Measurements from ENCODE around the gene SNRK. TPM values are rescaled to one million over a fixed set of nuclear protein-coding genes. Genes with fewer than 3 reads are reported as not detected.

The SNRK gene
- polyA plus RNA-seq, 3 donors, result 12.8 to 19.7 (median 16.1) TPM

GRCh38 chr3:43373560-43373928, 87.2 kb downstream of the SNRK start:
- Mint-ChIP-seq H3K4me1 (peaks cover 22% of the 10 kb centered on the region), H3K9me3 (no peaks in the 10 kb centered on the region), H3K4me3 (no peak overlapping the region), H3K27ac (no peak overlapping the region), H3K27me3 (ENCODE audit: low read depth in 3 of 3) (peaks cover 0 to 3% (median 2%) of the 10 kb centered on the region in 3 donors), H3K36me3 (peaks cover 5 to 10% of the 10 kb centered on the region in 2 donors)
- no peak for DNase-seq
- Histone ChIP-seq H3K27me3 (ENCODE audit: control insufficient read depth in 2 of 2, insufficient read depth in 2 of 2, low read length in 2 of 2) (no peaks in the 10 kb centered on the region), H3K4me1 (ENCODE audit: control insufficient read depth in 1 of 2, insufficient read depth in 2 of 2, low read length in 2 of 2) (peaks cover 9 to 12% of the 10 kb centered on the region in 2 donors), H3K4me2 (replicated peaks; ENCODE audit: extremely low read depth, low read length, poor library complexity, severe bottlenecking) (no peak overlapping the region), H3K79me2 (ENCODE audit: insufficient read depth, low read length) (no peaks in the 10 kb centered on the region), H3K36me3 (replicated peaks in 1 of 2; ENCODE audit: control insufficient read depth in 1 of 2, insufficient read depth in 2 of 2, low read length in 2 of 2) (no peaks in the 10 kb centered on the region), H3K9ac (ENCODE audit: insufficient read depth, low read length, poor library complexity, severe bottlenecking) (no peak overlapping the region), H3K27ac (ENCODE audit: low read depth in 1 of 2, low read length in 2 of 2) (no peak overlapping the region), H2AFZ (ENCODE audit: insufficient read depth, low read depth, low read length, poor library complexity, severe bottlenecking) (no peak overlapping the region), H4K20me1 (ENCODE audit: insufficient read depth, low read length) (no peaks in the 10 kb centered on the region), H3K4me3 (replicated peaks in 1 of 3; ENCODE audit: low read depth in 2 of 3, low read length in 3 of 3) (no peak overlapping the region), H3K9me3 (replicated peaks in 1 of 2; ENCODE audit: control insufficient read depth in 1 of 2, insufficient read depth in 1 of 2, low read length in 2 of 2) (no peaks in the 10 kb centered on the region)
- 97% methylated on average over 3 of the region's 3 CpGs for WGBS (ENCODE audit: insufficient coverage)
- TF ChIP-seq CTCF (IDR thresholded peaks at IDR 0.05), result no peak
- intact Hi-C loops (cut with micrococcal nuclease), result loop anchor here in 1 of 2 donors (10.0 kb wide), 1 partner anchor 49 kb away; no protein-coding TSS in a partner anchor

DNA sequence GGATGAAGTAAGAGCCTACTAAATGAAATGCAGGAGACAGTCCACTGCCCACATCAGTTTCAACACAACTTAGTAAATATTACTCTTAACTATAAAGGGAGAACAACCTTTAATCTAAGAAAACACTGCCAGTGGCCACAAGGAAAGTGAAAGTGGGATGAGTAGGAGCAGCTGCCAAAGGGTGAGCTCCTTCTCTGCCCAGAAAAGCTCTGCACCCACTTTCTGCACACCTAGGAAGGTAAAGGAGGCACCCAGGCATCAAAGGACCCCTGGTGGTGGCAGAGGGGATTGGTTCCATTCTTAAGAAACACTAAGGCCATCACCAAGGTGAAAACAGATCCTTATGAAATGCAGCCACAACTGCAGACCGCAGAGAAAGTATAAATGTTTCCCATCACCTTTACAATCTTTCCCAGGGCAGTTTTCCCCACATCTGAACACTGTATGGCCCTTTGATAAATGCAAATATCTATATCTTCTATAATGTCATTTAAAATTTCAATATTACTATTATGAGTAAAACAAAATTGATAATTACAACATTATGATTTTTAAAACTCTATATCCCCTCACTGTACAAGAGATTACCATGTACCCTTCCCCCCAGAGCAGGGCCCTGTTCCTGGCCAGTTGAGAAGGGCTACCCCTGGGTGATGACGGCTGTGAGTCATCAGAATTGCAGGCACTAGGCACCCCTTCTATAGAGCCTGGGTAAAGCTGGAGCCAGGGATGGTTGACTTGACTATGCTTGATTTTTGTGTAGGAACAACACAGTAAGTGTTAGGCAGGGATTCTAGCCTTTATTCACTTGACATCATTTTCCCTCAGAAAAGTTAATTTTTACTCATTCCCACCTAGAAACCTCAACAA, 92.0 kb downstream of the SNRK start:
- H3K9me3 ChIP-seq (replicated peaks in 1 of 2; ENCODE audit: control insufficient read depth in 1 of 2, insufficient read depth in 1 of 2, low read length in 2 of 2), result no peaks in the 10 kb centered on the region
- no peaks in the 10 kb centered on the region for H4K20me1 ChIP-seq (ENCODE audit: insufficient read depth, low read length)
- no peak overlapping the region for H3K4me2 ChIP-seq (replicated peaks; ENCODE audit: extremely low read depth, low read length, poor library complexity, severe bottlenecking)
- Mint-ChIP-seq H3K4me1 (peaks cover 6% of the 10 kb centered on the region), H3K36me3 (peaks cover 2 to 5% of the 10 kb centered on the region in 2 donors), H3K27me3 (ENCODE audit: low read depth in 3 of 3) (peaks cover 0 to 4% (median 0%) of the 10 kb centered on the region in 3 donors), H3K4me3 (no peak overlapping the region), H3K27ac (peak overlapping the region in 4 of 7 donors; percentile 13 to 73 (median 40)), H3K9me3 (peaks cover 2 to 14% (median 9%) of the 10 kb centered on the region in 7 donors)
- WGBS (ENCODE audit: insufficient coverage), result no CpG with 5 or more reads among the region's 2 CpGs
- H3K4me1 ChIP-seq (ENCODE audit: control insufficient read depth in 1 of 2, insufficient read depth in 2 of 2, low read length in 2 of 2), result no peaks in the 10 kb centered on the region
- no peak overlapping the region for H3K9ac ChIP-seq (ENCODE audit: insufficient read depth, low read length, poor library complexity, severe bottlenecking)
- DNase-seq, result peak; percentile 25 to 46 (median 38)
- no peak overlapping the region for H3K4me3 ChIP-seq (replicated peaks in 1 of 3; ENCODE audit: low read depth in 2 of 3, low read length in 3 of 3)
- H3K27ac ChIP-seq (ENCODE audit: low read depth in 1 of 2, low read length in 2 of 2), result no peak overlapping the region
- no peaks in the 10 kb centered on the region for H3K36me3 ChIP-seq (replicated peaks in 1 of 2; ENCODE audit: control insufficient read depth in 1 of 2, insufficient read depth in 2 of 2, low read length in 2 of 2)
- H3K79me2 ChIP-seq (ENCODE audit: insufficient read depth, low read length), result no peaks in the 10 kb centered on the region
- no peak overlapping the region for H2AFZ ChIP-seq (ENCODE audit: insufficient read depth, low read depth, low read length, poor library complexity, severe bottlenecking)
- intact Hi-C loops (cut with micrococcal nuclease), result loop anchor here in 1 of 2 donors (10.0 kb wide), 1 partner anchor 54 kb away; no protein-coding TSS in a partner anchor
- H3K27me3 ChIP-seq (ENCODE audit: control insufficient read depth in 2 of 2, insufficient read depth in 2 of 2, low read length in 2 of 2), result no peaks in the 10 kb centered on the region
- peak; percentile 79 for TF ChIP-seq CTCF (IDR thresholded peaks at IDR 0.05)

Data from CD14-positive monocyte (primary cell).